GM23338 (cell line): ENCODE measurements around the gene ANO10. TPM values are rescaled to one million over a fixed set of nuclear protein-coding genes. Genes with fewer than 3 reads are reported as not detected.

ENCODE experiments used
- ATAC-seq: fragments of 200-7000 bp; cut with Tn5 transposase; 3 replicates; pipeline ENCODE4 v1.9.1; 2020
- DNase-seq: peaks from one replicate; pipeline ENCODE4 v3.0.0-alpha.2; 2015; ENCODE audit warnings: low spot score
- H2AFZ ChIP-seq: fragments of 200-600 bp; sonication (generic); 2 replicates; pipeline ENCODE4 v1.8.0; 2016; ENCODE audit warnings: antibody characterized with exemption, mild to moderate bottlenecking, moderate library complexity
- H3F3A ChIP-seq: fragments of 200-600 bp; sonication (generic); replicated peaks from 2 replicates; pipeline ENCODE4 v1.8.0; 2017; ENCODE audit warnings: antibody characterized with exemption, mixed run types, low read depth
- H3K27ac ChIP-seq: fragments of 200-600 bp; sonication (generic); 2 replicates; pipeline ENCODE4 v1.6.1; 2016; ENCODE audit warnings: low read depth
- H3K27me3 ChIP-seq: fragments of 200-600 bp; sonication (generic); 2 replicates; pipeline ENCODE4 v1.8.0; 2016; ENCODE audit warnings: mild to moderate bottlenecking, mixed run types, moderate library complexity; ENCODE audit not compliant: insufficient read depth
- H3K36me3 ChIP-seq: fragments of 200-600 bp; sonication (generic); 2 replicates; pipeline ENCODE4 v1.8.0; 2016; ENCODE audit warnings: mild to moderate bottlenecking; ENCODE audit not compliant: insufficient read depth
- H3K4me1 ChIP-seq: fragments of 200-600 bp; sonication (generic); 2 replicates; pipeline ENCODE4 v1.8.0; 2016; ENCODE audit warnings: mild to moderate bottlenecking, moderate library complexity; ENCODE audit not compliant: insufficient read depth
- H3K4me2 ChIP-seq: fragments of 200-600 bp; sonication (generic); 2 replicates; pipeline ENCODE4 v1.7.1; 2017; ENCODE audit warnings: mixed run types
- H3K4me3 ChIP-seq: fragments of 200-600 bp; sonication (generic); 2 replicates; pipeline ENCODE4 v1.6.1; 2016; ENCODE audit warnings: mixed run types
- H3K79me2 ChIP-seq: fragments of 200-600 bp; sonication (generic); replicated peaks from 2 replicates; pipeline ENCODE4 v1.8.0; 2017; ENCODE audit warnings: mild to moderate bottlenecking; ENCODE audit not compliant: insufficient read depth
- H3K9me2 ChIP-seq: fragments of 200-600 bp; sonication (generic); 2 replicates; pipeline ENCODE4 v1.8.0; 2017; ENCODE audit not compliant: insufficient read depth
- H4K20me1 ChIP-seq: fragments of 200-600 bp; sonication (generic); replicated peaks from 2 replicates; pipeline ENCODE4 v1.8.0; 2017; ENCODE audit warnings: mild to moderate bottlenecking; ENCODE audit not compliant: insufficient read depth
- H3K27ac Mint-ChIP-seq: 2 replicates; pipeline ENCODE4 v1.8.0; 2020; ENCODE audit warnings: inconsistent platforms, mild to moderate bottlenecking, moderate library complexity, mixed read lengths
- H3K27me3 Mint-ChIP-seq: 3 replicates; pipeline ENCODE4 v1.8.0; 2022; ENCODE audit warnings: low read depth, mild to moderate bottlenecking, moderate library complexity, mixed read lengths, inconsistent platforms; ENCODE audit not compliant: insufficient read depth, poor library complexity
- H3K36me3 Mint-ChIP-seq: 3 replicates; pipeline ENCODE4 v1.8.0; 2021; ENCODE audit warnings: low read depth, mild to moderate bottlenecking, inconsistent platforms, moderate library complexity, mixed read lengths
- H3K4me1 Mint-ChIP-seq: 3 replicates; pipeline ENCODE4 v1.8.0; 2020; ENCODE audit warnings: mild to moderate bottlenecking, inconsistent platforms, mixed read lengths
- H3K4me3 Mint-ChIP-seq: 3 replicates; pipeline ENCODE4 v1.8.0; 2021; ENCODE audit warnings: moderate library complexity, mild to moderate bottlenecking, inconsistent platforms, mixed read lengths
- H3K9me3 Mint-ChIP-seq: 3 replicates; pipeline ENCODE4 v1.8.0; 2020; ENCODE audit warnings: moderate library complexity, mild to moderate bottlenecking, inconsistent platforms, mixed read lengths
- CREB1 ChIP-seq: fragments of 250-450 bp; sonication (Bioruptor Pico); IDR thresholded peaks from 2 replicates; pipeline ENCODE4 v1.5.0; 2020; ENCODE audit warnings: low read depth, mild to moderate bottlenecking, moderate library complexity
- CTCF ChIP-seq, 2 experiments: fragments of 200-600 bp in 1 of 2; sonication (generic) in 1 of 2; conservative IDR thresholded peaks; 2 replicates each; pipeline versions ENCODE4 v1.5.1 to v1.6.1; 2016 to 2017; ENCODE audit warnings: antibody characterized with exemption in 2 of 2, low read depth in 2 of 2, mild to moderate bottlenecking in 2 of 2, moderate library complexity in 1 of 2
- ETS1 ChIP-seq: IDR thresholded peaks from 2 replicates; pipeline ENCODE4 v1.6.1; 2016; ENCODE audit warnings: antibody characterized with exemption
- EZH2 ChIP-seq: fragments of 200-600 bp; sonication (generic); IDR thresholded peaks from one replicate; pipeline ENCODE4 v1.8.0; 2017; ENCODE audit warnings: antibody characterized with exemption, mild to moderate bottlenecking, low read depth; ENCODE audit not compliant: unreplicated experiment
- EZH2phosphoT487 ChIP-seq: fragments of 200-600 bp; sonication (generic); IDR thresholded peaks from one replicate; pipeline ENCODE4 v1.8.1; 2018; ENCODE audit warnings: antibody characterized with exemption; ENCODE audit not compliant: unreplicated experiment
- JUNB ChIP-seq: IDR thresholded peaks from one replicate; pipeline ENCODE4 v1.6.1; 2016; ENCODE audit warnings: antibody characterized with exemption; ENCODE audit not compliant: unreplicated experiment
- NANOG ChIP-seq: IDR thresholded peaks from 2 replicates; pipeline ENCODE4 v1.6.1; 2016; ENCODE audit warnings: antibody characterized with exemption, borderline replicate concordance
- POLR2AphosphoS5 ChIP-seq: IDR thresholded peaks from 2 replicates; pipeline ENCODE4 v1.6.1; 2016; ENCODE audit warnings: antibody characterized with exemption, low read depth
- STAT1 ChIP-seq: IDR thresholded peaks from one replicate; pipeline ENCODE4 v1.6.1; 2016; ENCODE audit warnings: antibody characterized with exemption; ENCODE audit not compliant: unreplicated experiment
- ZNF114 ChIP-seq: fragments of 250-450 bp; sonication (Bioruptor Pico); IDR thresholded peaks from 2 replicates; pipeline ENCODE4 v1.5.0; 2020; ENCODE audit warnings: mild to moderate bottlenecking, moderate library complexity
- ZNF331 ChIP-seq: fragments of 250-450 bp; sonication (Bioruptor Pico); IDR thresholded peaks from 2 replicates; pipeline ENCODE4 v1.5.0; 2020; ENCODE audit warnings: low read depth, mild to moderate bottlenecking, moderate library complexity
- ZNF462 ChIP-seq: fragments of 250-450 bp; sonication (Bioruptor Pico); IDR thresholded peaks from 2 replicates; pipeline ENCODE4 v1.5.0; 2020; ENCODE audit warnings: mild to moderate bottlenecking, moderate library complexity
- polyA plus RNA-seq: library from polyadenylated mRNA; unstranded; fragments of >200 nt; fragmentation: Nextera tagmentation; extraction: Ambion mirVana; gene quantifications from 2 replicates; pipeline ENCODE4 v1.2.1, GENCODE V29; 2016
- total RNA-seq: library from RNA; depleted of rRNA; stranded (reverse); fragments of >200 nt; shearing (Covaris generic); gene quantifications from 2 replicates; pipeline ENCODE4 v1.2.3, GENCODE V29; 2014

Gene ANO10
- total and polyA plus RNA-seq, 2 experiments from 2014 or later, result 29.2 to 48.1 TPM

- peaks cover 2% of the 10 kb centered on the region for H3K27me3 Mint-ChIP-seq
- TF ChIP-seq STAT1 (no peak), NANOG (no peak), ZNF114 (CRISPR knock-in tag) (no peak)
- no peaks in the 10 kb centered on the region for H3K36me3 ChIP-seq
- DNase-seq (no peak), ATAC-seq (no peak)
- H3K9me2 ChIP-seq, result no peaks in the 10 kb centered on the region
- no peak overlapping the region for H3K27ac Mint-ChIP-seq
- no peak overlapping the region for H3K4me3 ChIP-seq
- H3K4me3 Mint-ChIP-seq, result no peak overlapping the region
- H4K20me1 ChIP-seq, result peaks cover 7% of the 10 kb centered on the region; the same call in 1 of the 2 replicates
- no peaks in the 10 kb centered on the region for H3K27me3 ChIP-seq
- peaks cover 11% of the 10 kb centered on the region for H3K4me1 ChIP-seq
- H3K9me3 Mint-ChIP-seq, result no peaks in the 10 kb centered on the region
- peaks cover 22% of the 10 kb centered on the region for H3K4me1 Mint-ChIP-seq
- no peaks in the 10 kb centered on the region for H3F3A ChIP-seq
- H3K79me2 ChIP-seq, result no peaks in the 10 kb centered on the region
- no peak overlapping the region for H3K4me2 ChIP-seq
- H2AFZ ChIP-seq, result no peak overlapping the region
- peaks cover 36% of the 10 kb centered on the region for H3K36me3 Mint-ChIP-seq
- H3K27ac ChIP-seq, result no peak overlapping the region
Observed at GRCh38 chr3:43581343-43581742, 40.5 kb downstream of the ANO10 start.

- no peak overlapping the region; the same call in 1 of the 2 replicates for H3K27ac Mint-ChIP-seq
- TF ChIP-seq POLR2AphosphoS5 (no peak), EZH2 (no peak), EZH2phosphoT487 (no peak), ZNF462 (CRISPR knock-in tag) (no peak), CREB1 (CRISPR knock-in tag) (no peak), ZNF331 (CRISPR knock-in tag) (no peak), CTCF (conservative IDR thresholded peaks at IDR 0.05; ENCODE audit: low read depth in 2 of 2) (no peak), STAT1 (no peak), ETS1 (no peak), ZNF114 (CRISPR knock-in tag) (no peak), JUNB (no peak), NANOG (no peak)
Observed at GRCh38 chr3:43580181-43580580, 41.6 kb downstream of the ANO10 start.

More at GRCh38 chr3:43580181-43580580, 41.6 kb downstream of the ANO10 start:
- no peak for ATAC-seq
- no peaks in the 10 kb centered on the region for H3K9me3 Mint-ChIP-seq
- peaks cover 39% of the 10 kb centered on the region for H3K36me3 Mint-ChIP-seq
- Histone ChIP-seq H3K27ac (0 out of 2 replicates have a peak overlapping the region, but pooled peaks have one; percentile 9), H3K36me3 (no peaks in the 10 kb centered on the region), H4K20me1 (peaks cover 10% of the 10 kb centered on the region; the same call in 1 of the 2 replicates), H3F3A (no peaks in the 10 kb centered on the region), H3K4me1 (peaks cover 6% of the 10 kb centered on the region), H3K27me3 (no peaks in the 10 kb centered on the region), H3K4me3 (no peak overlapping the region), H3K9me2 (no peaks in the 10 kb centered on the region), H2AFZ (no peak overlapping the region), H3K79me2 (no peaks in the 10 kb centered on the region), H3K4me2 (no peak overlapping the region)
- peaks cover 2% of the 10 kb centered on the region for H3K27me3 Mint-ChIP-seq
- no peak overlapping the region for H3K4me3 Mint-ChIP-seq
- DNase-seq, result no peak
- peaks cover 11% of the 10 kb centered on the region for H3K4me1 Mint-ChIP-seq
